Large intestine (tissue), 3 donors: ENCODE data around the gene NLRP11. TPM values are rescaled to one million over a fixed set of nuclear protein-coding genes. Genes with fewer than 3 reads are reported as not detected.

Experiments used
- DNase-seq, 2 donors: peaks; one replicate each; pipeline versions ENCODE4 v3.0.0 to v3.0.0-alpha.2; 2013
- H3K27ac ChIP-seq: one replicate; pipeline ENCODE4 v1.5.1; 2013; ENCODE audit warnings: low read length
- H3K27me3 ChIP-seq: 2 replicates; pipeline ENCODE4 v1.6.1; 2013; ENCODE audit warnings: low read length; ENCODE audit not compliant: control insufficient read depth, insufficient read depth
- H3K36me3 ChIP-seq: 2 replicates; pipeline ENCODE4 v1.6.1; 2013; ENCODE audit warnings: low read length; ENCODE audit not compliant: control insufficient read depth, insufficient read depth
- H3K4me1 ChIP-seq: one replicate; pipeline ENCODE4 v1.6.1; 2013; ENCODE audit warnings: low read length; ENCODE audit not compliant: control insufficient read depth, insufficient read depth
- H3K4me3 ChIP-seq: one replicate; pipeline ENCODE4 v1.5.1; 2013; ENCODE audit warnings: low read length
- H3K9me3 ChIP-seq: one replicate; pipeline ENCODE4 v1.6.1; 2013; ENCODE audit warnings: mild to moderate bottlenecking, low read depth, low read length, moderate library complexity; ENCODE audit not compliant: control insufficient read depth
- WGBS: methylation state at CpG from one replicate; pipeline ENCODE4 v1.1.5; 2013; ENCODE audit warnings: low lambda C conversion rate; ENCODE audit not compliant: insufficient coverage; 5-methylcytosine and 5-hydroxymethylcytosine counted together
- polyA plus RNA-seq: library from polyadenylated mRNA; unstranded; fragments of 120-200 nt; gene quantifications from one replicate; pipeline ENCODE4 v1.2.1, GENCODE V29; 2013

NLRP11 gene
- polyA plus RNA-seq, 1 donor, result 0.04 TPM

DNA sequence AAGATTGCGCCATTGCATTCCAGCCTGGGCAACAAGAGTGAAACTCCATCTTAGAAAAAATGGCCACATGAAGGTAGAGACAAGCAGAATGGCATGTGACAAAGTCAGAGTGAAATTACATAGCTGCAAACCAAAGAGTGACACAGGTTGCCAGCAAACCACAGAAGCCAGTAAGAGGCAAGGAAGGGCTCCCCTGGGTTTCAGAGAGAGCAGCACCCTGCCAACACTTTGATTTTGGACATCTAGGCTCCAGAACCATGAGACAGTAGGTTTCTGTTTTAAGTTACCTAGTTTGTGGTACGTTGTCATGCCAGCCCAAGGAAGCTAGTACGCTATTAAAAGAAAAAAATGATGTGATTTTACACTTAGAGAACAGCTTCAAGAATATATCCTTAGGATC lies 6.5 kb upstream of the NLRP11 start:
- Histone ChIP-seq H3K27me3 (no peaks in the 10 kb centered on the region), H3K36me3 (no peaks in the 10 kb centered on the region), H3K4me1 (no peaks in the 10 kb centered on the region), H3K27ac (no peak overlapping the region), H3K9me3 (no peaks in the 10 kb centered on the region), H3K4me3 (no peak overlapping the region)
- no peak for DNase-seq
- 76% methylated on average over 2 of the region's 3 CpGs for WGBS

DNA sequence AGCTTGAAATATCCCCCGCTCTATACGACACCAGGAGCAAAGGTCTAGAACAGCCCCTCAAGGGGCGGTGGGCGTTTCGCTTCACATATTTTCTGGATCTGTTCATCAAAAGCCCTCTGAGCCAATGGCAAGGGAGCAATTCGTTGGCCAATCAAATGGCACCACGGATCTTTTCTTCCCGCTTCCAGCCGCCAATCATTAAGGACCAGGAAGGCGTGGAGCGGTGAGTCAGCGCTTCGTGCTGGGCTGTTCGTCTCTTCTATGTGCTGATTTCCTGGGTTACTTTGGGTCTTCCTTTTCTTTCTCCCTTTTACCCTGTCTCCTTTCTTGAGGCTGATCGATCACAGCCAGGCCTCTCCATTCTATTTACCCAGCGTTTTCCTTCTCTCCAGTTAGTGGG lies 4.5 kb upstream of the NLRP11 start, which contains the start of gene NLRP4:
Gene NLRP4, plus strand, starts transcription at position 201 of the 400 bp plus-strand sequence. CDS start 15,541 bp downstream, outside the sequence.
- no CpG with 5 or more reads among the region's 16 CpGs for WGBS
- no peaks in the 10 kb centered on the region for H3K27me3 ChIP-seq

DNA sequence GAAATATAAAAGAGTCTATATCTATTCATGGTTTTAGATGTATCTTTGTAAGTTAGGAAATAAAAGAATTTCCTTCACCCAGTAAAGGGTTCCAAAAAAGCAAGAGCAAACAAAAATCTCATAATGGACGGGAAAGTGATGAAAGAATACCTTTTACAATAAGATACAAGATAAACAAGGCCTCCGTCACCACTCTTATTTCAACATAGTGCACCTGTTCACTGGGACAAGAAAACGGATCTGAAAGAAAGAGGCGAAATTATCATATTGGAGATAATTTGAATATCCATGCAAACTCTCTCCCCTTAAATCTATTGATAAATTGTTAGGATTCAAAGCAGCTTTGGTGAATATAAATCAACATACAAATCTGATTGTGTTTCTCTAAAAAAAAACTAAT lies 877 bp upstream of the NLRP11 start:
- H3K4me3 ChIP-seq, result no peak overlapping the region
- H3K27ac ChIP-seq, result no peak overlapping the region
- no peaks in the 10 kb centered on the region for H3K4me1 ChIP-seq
- 43% methylated on average over 1 of the region's 4 CpGs for WGBS
- H3K36me3 ChIP-seq, result no peaks in the 10 kb centered on the region
- H3K27me3 ChIP-seq, result no peaks in the 10 kb centered on the region
- H3K9me3 ChIP-seq, result no peaks in the 10 kb centered on the region
- no peak for DNase-seq

More for the DNA sequence above, 4.5 kb upstream of the NLRP11 start, which contains the start of gene NLRP4:
- no peak for DNase-seq
- Histone ChIP-seq H3K36me3 (no peaks in the 10 kb centered on the region), H3K4me3 (no peak within 1 kb of the TSS), H3K27ac (no peak within 1 kb of the TSS), H3K4me1 (no peaks in the 10 kb centered on the region), H3K9me3 (no peaks in the 10 kb centered on the region)

DNA sequence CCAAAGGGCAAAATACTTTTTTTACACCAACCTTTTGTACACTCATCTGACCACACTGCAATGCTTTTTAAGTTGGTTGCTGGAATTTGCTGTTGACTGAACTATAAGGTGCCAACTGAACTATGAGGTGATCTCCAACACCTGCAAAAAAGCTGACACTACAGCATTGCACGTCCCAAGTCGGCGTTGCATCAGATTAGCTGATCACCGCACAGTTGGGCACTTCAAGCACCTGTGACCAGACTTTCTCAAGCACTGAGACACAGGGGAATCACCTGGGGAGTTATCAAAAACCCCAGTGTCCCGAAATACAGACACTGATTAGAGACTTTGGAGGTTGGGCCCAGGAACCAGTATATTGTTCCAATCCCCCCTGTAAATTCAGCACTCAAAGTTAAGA lies 1.1 kb downstream of the NLRP11 start:
- Histone ChIP-seq H3K36me3 (no peaks in the 10 kb centered on the region), H3K27me3 (no peaks in the 10 kb centered on the region), H3K4me1 (no peaks in the 10 kb centered on the region), H3K27ac (no peak overlapping the region), H3K9me3 (no peaks in the 10 kb centered on the region), H3K4me3 (no peak overlapping the region)
- DNase-seq, result no peak
- WGBS, result no CpG with 5 or more reads among the region's 5 CpGs

DNA sequence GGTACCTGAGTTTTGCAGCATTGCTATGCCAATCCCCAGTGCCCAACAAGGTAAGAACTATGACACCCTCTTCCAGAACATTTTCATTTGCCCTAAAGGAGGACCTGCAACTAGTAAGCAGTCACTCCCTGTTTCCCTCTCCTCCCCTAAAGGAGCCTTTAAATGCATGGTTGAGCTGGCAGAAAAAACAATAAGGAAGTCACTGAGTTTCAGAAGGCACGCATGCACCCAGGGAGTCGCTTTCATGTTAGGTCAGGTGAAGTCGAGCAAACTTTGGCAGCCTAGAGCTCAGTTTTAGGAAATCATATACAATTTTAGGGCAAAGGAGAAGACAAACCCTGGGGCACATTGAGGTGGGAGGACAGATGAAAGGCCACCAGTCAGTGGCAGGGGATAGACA lies 11.8 kb downstream of the NLRP11 start:
- H3K36me3 ChIP-seq, result no peaks in the 10 kb centered on the region
- no peak overlapping the region for H3K27ac ChIP-seq
- no peaks in the 10 kb centered on the region for H3K9me3 ChIP-seq
- no peaks in the 10 kb centered on the region for H3K4me1 ChIP-seq
- no peak overlapping the region for H3K4me3 ChIP-seq
- no peak for DNase-seq
- 82% methylated on average over 2 of the region's 3 CpGs for WGBS
- no peaks in the 10 kb centered on the region for H3K27me3 ChIP-seq

DNA sequence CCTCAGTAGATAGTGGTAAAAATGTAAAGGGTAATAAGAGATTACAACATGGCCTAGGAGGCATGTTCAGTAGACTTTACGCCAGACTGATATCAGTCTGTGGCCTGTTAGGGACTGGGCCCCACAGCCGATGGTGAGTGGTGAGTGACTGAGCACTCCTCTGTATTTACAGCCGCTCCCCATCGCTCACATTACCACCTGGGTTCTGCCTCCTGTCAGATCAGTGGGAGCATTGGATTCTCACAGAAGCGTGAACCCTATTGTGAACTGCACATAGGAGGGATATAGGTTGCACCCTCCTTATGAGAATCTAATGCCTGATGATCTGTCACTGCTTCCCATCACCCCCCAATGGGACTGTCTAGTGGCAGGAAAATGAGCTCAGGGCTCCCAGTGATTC lies 17.9 kb downstream of the NLRP11 start:
- Histone ChIP-seq H3K27me3 (no peaks in the 10 kb centered on the region), H3K4me1 (no peaks in the 10 kb centered on the region)
- WGBS, result no CpG with 5 or more reads among the region's 5 CpGs

DNA sequence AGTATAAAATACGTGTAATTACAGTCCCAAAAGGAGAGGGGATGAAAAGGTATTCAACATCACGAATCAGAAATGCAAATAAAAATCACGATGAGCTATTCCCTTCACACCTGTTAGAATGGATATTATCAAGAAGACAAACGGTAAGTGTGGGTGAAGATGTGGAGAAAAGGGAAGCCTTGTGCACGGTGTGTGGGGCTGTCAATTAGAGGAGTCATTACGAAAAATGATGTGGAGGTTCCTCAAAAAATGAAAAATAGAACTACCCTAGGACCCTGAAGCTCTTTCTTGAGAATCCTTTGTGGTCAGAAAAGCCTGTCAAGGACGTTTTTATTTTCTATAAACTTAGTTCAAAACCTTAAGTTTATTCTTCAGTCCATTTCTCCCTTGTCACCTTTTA lies 19.4 kb downstream of the NLRP11 start:
- Histone ChIP-seq H3K27ac (no peak overlapping the region), H3K36me3 (no peaks in the 10 kb centered on the region), H3K4me3 (no peak overlapping the region), H3K27me3 (no peaks in the 10 kb centered on the region), H3K9me3 (no peaks in the 10 kb centered on the region), H3K4me1 (no peaks in the 10 kb centered on the region)
- 65% methylated on average over 5 of the region's 7 CpGs for WGBS
- DNase-seq, result no peak

More for the DNA sequence above, 17.9 kb downstream of the NLRP11 start:
- H3K36me3 ChIP-seq, result no peaks in the 10 kb centered on the region
- no peak overlapping the region for H3K4me3 ChIP-seq
- no peak for DNase-seq
- no peak overlapping the region for H3K27ac ChIP-seq
- no peaks in the 10 kb centered on the region for H3K9me3 ChIP-seq

DNA sequence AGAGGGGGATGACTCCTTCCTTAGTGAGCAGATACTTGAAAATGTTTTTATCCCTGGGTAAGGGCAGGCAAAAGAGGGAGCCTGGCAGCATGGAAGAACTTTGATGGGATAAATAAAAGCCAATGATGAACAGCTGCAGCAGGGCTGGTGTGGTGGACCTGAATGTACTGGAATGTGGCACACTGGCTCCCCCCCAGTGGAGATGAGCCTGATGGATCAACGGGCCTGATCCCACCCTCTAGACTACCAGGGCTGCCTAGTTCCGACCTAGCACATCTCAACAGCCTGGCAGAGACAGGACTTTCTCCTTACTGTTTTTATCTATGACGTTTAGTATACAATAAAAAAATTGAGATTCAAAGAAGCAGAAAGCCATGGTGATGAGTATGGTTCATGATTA lies 20.5 kb downstream of the NLRP11 start:
- no peaks in the 10 kb centered on the region for H3K9me3 ChIP-seq
- H3K4me3 ChIP-seq, result no peak overlapping the region
- no peak overlapping the region for H3K27ac ChIP-seq
- H3K36me3 ChIP-seq, result no peaks in the 10 kb centered on the region
- H3K27me3 ChIP-seq, result no peaks in the 10 kb centered on the region
- 100% methylated on average over 2 of the region's 3 CpGs for WGBS
- no peaks in the 10 kb centered on the region for H3K4me1 ChIP-seq
- DNase-seq, result no peak

DNA sequence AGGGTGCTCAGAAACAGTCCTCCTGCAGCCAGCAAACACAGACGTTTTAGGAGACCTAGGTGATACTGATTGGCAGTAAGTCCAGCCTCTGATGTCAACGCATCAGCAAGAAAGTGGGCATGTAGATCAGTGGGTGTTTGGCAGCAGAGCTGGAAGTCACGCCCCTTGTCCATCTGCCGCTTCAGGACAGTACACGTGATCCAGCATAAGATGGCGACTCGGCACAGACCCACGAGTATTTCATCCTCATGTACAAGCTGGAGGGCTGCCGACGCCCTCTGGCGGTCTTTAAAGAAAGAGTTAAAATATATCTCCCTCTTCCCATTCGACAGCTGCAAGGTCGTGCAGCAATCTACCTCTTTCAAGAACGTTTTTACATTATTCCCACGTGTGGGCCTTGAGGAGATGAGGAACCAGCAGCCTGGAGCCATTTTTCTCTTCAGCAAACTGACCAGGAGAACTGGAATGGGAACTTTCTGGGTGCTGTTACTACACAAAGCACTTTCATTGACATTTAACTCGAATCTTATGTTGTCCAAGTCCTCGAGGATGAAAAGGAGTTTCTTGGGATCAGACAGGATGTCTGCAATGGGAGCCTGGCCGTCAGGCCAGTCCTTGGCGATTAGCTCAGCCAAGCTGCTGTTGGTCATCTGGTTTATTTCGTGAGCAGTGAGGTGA lies 22.3 kb downstream of the NLRP11 start:
- DNase-seq, result peak; percentile 56 to 62
- no CpG with 5 or more reads among the region's 20 CpGs for WGBS
- Histone ChIP-seq H3K36me3 (no peaks in the 10 kb centered on the region), H3K4me1 (no peaks in the 10 kb centered on the region), H3K9me3 (no peaks in the 10 kb centered on the region), H3K27ac (no peak overlapping the region), H3K4me3 (no peak overlapping the region), H3K27me3 (no peaks in the 10 kb centered on the region)

DNA sequence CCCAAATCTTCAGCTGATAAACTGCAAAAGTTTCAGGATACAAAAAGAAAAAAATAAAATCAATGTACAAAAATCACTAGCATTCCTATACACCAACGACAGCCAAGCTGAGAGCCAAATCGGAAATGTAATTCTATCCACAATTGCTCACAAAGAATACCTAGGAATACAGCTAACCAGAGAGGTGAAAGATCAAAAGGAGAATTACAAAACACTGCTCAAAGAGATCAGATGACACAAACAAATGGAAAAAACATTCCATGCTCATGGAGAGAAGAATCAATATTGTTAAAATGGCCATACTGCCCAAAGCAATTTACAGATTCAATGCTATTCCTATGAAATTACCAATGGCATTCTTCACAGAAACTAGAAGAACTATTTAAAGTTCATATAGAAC lies 29.5 kb downstream of the NLRP11 start:
- no peaks in the 10 kb centered on the region for H3K27me3 ChIP-seq
- H3K4me1 ChIP-seq, result no peaks in the 10 kb centered on the region
- no peaks in the 10 kb centered on the region for H3K36me3 ChIP-seq
- no peak overlapping the region for H3K4me3 ChIP-seq
- no peaks in the 10 kb centered on the region for H3K9me3 ChIP-seq
- no peak overlapping the region for H3K27ac ChIP-seq
- WGBS, result 71% methylated on average over 2 of the region's 2 CpGs
- DNase-seq, result no peak

DNA sequence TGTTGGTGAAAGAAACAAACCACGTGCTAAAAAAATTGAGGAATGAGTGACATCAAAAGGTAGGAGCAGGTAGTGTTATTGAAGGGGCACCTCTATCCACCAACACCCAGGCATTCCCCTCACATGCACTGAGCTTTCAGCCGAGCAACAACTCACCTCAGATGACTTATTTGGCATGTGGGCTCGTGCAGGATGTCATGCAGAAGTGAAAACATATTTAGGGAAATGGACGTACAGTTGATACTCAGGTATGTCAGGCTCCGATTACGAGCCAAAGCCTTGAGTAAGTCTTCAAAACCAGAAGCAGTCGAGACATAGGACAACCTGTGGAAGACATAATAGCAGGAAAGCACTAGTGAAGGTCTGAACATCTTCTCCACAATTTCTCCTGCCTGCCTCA lies 30.4 kb downstream of the NLRP11 start:
- WGBS, result 56% methylated on average over 1 of the region's 7 CpGs
- no peaks in the 10 kb centered on the region for H3K27me3 ChIP-seq

More for the DNA sequence above, 30.4 kb downstream of the NLRP11 start:
- Histone ChIP-seq H3K4me3 (no peak overlapping the region), H3K36me3 (no peaks in the 10 kb centered on the region), H3K27ac (no peak overlapping the region), H3K4me1 (no peaks in the 10 kb centered on the region), H3K9me3 (no peaks in the 10 kb centered on the region)
- DNase-seq, result no peak
